GM19025 (cell line): Measurements from ENCODE around the gene EXOSC1.
A peak's percentile ranks its signal among the peaks of the same experiment; 100 is the strongest.
"Not testable (repeated sequence)": the region's sequence is repeated elsewhere in the genome, so short reads cannot be mapped to it uniquely, and the experiment has no call there.

Experiments
- ATAC-seq: cut with Tn5 transposase; IDR thresholded peaks from one replicate; pipeline ENCODE4 v1.9.1; 2021; ENCODE audit warnings: mild to moderate bottlenecking, low read depth, moderate library complexity; ENCODE audit not compliant: unreplicated experiment

EXOSC1 gene

DNA sequence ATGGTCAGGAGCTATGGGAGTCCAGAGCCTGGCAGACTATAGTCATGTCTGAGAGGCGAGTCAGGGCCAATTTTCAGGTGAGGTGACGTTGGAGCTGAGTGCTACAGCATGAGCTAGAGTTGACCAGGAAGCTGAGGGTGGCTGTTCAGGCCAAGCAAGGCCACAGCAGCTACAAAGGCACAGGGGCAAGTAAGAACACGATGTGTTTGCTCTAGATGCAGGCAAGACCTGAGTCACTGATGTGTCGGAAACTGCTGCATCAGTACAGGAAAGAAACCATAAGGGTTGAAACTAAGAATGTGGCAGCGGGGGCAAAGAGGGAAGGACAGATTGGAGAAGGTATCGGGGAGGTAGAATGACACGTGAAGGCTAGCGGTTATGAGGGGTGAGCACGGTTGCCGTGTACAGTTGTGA lies 32.9 kb downstream of the EXOSC1 start:
- ATAC-seq = no peak

DNA sequence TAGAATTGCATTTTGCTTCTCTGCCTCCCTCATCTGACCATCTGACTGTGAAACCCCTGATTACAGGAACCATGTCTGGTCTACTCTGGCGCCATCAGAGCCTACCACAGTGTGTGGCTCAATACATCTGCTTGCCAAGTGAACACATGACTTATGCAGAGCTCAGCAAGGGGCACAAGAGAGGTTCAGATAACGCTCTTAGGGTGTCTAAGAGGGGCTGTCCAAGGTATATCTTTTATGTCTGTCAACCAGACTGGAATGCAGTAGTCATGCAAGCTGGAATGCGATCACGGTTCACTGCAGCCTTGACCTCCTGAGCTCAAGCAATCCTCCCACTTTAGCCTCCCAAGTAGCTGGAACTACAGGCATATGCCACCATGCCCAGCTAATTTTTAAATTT lies 34.4 kb downstream of the EXOSC1 start:
- no peak for ATAC-seq

DNA sequence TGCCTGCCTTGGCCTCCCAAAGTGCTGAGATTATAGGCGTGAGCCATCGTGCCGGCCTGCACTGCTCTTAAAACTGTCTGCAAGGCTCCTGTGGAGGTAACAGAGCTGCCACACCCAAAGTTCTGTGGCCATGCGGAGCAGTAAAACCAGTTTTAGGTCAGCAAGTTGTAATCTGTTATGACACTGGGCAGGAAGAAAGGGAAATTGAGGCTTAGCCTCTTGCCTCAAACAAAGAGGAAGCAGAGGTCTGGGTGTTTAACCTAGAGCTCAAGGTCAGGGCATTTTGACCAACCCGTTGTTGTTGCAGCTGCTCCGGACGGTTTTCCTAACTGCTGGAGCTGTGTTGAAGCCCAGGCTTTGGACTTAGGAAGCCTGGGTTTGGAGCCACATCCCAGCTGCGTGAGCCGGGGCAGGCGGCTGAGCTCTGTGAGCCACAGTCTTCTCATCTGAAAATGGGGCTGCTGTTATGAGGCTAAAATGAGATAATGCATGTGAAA lies 37.3 kb downstream of the EXOSC1 start:
- no peak for ATAC-seq

DNA sequence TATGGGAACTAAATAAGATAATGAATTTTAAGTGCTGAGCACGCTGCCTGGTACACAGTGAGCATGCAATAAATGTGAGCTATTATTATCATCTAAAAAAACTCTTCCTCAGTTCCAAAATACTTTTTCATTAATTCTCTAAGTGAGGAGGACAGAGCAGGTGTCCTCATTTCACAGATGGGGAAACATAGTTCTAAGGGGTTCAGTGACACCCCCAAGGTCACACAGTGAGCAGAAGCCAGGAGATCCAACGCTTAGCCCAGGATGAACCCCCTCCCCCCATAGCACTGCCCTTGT lies 37.9 kb downstream of the EXOSC1 start:
- no peak for ATAC-seq

DNA sequence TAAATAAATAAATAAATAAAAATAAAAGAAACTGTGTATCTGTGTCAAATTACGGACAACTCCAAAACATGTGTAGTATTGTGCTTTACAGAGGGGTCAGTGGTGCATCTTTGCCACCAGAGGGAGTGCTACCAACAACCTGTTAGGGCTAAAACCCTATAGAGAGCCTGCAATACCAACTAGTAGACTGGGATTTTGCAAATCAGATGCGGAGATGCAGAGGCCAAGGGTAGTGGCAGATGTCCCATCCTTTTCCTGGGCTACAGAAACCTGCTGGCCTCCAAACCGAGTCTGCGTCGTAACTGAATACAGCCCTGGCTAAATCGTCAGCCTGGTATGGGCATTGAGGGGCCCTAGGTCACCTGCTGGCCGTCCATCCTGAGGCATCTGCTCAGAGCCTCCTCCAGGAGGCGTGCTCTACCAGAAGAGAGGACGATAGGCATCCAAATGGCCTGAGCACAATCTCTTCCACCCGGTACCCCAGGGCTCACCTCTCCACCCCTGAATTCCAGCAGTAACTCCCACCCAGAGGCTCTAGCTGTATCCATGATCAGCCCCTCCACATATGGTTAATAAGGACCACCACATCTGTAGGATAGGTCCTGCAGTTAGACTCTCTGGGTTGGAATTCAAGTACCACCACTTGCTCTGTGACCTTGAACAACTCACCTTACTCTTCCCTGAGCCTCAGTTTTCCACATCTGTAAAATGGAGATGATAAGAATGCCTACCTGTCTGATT lies 38.4 kb downstream of the EXOSC1 start:
- peak; percentile 90 for ATAC-seq

DNA sequence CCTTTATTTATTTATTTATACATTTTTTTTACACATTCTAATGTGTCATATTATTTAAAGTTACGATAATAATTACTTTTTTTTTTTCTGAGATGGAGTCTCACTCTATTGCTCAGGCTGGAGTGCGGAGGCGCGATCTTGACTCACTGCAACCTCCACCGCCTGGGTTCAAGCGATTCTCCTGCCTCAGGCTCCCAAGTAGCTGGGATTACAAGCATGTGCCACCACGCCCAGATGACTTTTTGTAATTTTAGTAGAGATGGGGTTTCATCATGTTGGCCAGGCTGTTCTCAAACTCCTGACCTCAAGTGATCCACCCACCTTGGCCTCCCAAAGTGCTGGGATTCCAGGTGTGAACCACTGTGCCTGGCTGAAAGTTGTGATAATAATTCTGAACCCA lies 39.3 kb downstream of the EXOSC1 start:
- not testable (repeated sequence) for ATAC-seq

DNA sequence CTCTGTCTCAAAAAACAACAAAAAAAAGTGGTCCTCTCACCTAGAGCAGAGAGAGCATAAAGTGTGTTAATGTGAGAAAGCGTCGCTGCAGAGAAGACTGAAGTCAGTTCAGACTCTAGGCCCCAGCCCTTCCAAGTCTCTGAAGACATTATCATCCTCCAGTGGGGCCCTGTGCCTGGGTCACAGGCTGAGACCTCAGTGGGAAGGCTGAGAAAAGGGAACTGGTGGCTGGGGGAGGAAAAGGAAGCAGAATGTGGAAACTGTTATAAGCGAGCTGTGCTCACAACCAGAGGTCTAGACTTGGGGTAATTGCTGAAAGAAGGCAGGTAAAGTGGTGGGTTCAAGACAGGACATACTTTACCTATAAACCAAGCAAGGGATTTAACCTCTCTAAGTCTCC lies 39.7 kb downstream of the EXOSC1 start:
- ATAC-seq = no peak

DNA sequence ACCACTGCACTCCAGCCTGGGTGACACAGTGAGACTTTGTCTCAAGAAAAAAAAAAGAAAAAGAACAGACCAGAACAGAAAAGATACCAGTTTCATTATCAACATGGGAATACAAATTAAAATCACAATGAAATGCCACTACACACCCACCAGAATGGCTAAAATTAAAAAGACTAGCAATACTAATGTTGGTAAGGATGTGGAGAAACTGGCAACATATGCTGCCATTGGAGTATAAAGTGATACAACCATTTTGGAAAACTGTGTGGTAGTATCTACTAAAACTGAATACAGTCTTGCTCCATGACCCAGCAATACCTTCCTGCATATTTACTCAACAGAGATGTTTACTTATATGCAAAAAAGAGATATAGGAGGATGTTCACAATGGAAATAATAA lies 41.8 kb downstream of the EXOSC1 start:
- no peak for ATAC-seq

DNA sequence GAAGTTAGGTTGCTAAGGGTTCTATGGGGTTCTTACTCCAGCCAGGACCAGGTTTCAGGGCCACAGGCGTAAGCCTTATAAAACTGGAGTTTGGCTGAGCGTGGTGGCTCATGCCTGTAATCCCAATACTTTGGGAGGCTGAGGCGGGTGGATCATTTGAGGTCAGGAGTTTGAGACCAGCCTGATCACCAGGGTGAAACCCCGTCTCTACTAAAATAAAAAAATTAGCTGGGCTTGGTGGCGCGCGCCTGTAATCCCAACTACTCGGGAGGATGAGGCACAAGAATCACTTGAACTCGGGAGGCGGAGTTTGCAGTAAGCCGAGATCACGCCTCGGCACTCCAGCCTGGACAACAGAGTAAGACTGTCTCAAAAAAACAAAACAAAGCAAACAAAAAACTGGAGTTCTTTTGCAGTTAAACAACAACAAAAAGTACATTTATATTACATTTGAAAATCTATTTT lies 44.3 kb downstream of the EXOSC1 start:
- no peak for ATAC-seq

DNA sequence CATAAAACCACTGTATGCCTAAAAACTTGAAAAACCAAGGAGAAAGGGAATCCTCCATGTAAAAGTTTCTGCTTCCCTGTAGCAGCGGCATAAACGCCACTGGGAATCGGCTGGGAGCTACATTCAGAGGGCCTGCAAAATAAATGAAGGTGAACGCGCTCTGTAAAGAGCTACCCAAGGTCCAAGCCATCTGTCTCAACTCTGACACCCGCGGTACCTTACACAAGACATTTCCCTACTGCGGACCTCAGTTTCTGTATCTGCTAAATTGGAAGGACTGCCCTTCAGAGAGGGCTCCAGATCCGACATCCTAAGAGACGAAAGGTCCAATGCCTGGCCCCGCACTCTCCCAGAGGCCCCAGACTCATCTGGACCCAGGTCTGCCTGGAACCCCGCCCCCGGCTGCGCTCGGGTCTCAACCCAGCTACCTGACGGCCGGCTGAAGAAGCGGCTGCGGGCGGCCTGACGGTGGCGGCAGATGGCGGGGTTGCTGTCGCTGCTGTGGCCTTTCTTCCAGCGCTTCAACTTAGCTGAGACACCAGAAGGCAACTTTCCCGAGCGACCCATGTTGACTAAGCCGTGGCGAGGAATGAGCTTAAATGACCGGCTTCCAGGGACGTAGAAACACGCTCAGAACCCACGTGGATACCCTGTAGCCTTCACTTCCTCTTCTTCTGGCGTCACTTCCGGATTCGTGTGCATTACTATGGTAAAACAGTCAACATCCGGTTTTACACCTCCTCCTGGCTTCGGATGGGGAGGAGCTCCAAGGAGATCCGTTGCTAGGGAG lies 44.9 kb downstream of the EXOSC1 start, which contains the start of gene RRP12:
RRP12 (minus strand) TSS at position 676 of the 790 bp plus-strand sequence; CDS start at position 567, 109 bp downstream.
- peak; percentile 98 for ATAC-seq

DNA sequence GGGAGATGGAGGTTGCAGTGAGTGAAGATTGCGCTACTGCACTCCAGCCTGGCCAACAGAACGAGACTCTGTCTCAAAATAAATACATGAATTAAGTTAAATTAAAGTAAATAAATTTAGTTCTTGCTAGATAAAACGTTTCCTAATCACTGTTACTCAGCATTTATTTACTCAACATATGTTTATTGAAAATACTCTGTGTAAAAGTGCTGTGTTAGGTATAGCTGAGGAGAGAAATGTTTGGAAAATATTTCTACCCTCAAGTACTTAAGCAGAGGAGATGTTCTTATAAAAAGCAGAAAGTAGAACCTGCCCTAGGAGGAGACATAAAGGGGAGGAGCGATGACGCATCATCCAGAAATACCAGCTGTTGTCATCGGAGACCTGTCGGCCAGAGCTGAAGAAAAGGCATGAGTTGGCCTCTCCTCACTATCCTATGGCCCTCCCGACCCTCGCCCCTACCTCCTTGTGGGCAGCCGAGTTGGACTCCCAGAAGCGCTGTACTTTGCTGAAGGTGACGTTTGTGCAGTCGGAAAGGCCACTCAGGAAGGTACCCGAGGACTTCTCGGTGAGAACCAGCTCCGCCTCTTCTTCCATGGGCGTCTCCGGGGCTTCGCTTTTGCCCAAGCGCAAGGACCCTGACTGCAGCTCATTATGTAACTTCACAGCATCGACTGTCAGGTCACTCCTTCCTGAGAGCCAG lies 45.8 kb downstream of the EXOSC1 start:
- ATAC-seq = no peak

DNA sequence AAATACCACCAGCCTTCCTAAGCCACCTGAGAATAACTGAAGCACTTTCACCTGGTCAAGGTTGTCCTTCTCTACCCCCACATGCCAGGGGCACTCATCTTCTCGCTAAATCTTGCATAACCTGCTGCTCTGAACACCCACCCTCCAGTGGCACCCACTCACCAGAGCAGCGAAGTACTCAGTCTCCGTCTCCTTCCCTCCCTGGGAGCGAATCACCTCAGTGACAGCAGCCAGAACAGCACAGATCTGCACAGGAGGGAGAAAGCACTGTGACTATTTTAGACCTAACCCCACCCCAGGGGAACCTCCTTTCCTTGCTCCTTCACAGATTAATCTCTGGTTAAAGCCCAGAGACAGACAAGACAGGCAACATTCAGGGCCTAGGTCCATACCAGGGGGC lies 49.8 kb downstream of the EXOSC1 start:
- no peak for ATAC-seq

DNA sequence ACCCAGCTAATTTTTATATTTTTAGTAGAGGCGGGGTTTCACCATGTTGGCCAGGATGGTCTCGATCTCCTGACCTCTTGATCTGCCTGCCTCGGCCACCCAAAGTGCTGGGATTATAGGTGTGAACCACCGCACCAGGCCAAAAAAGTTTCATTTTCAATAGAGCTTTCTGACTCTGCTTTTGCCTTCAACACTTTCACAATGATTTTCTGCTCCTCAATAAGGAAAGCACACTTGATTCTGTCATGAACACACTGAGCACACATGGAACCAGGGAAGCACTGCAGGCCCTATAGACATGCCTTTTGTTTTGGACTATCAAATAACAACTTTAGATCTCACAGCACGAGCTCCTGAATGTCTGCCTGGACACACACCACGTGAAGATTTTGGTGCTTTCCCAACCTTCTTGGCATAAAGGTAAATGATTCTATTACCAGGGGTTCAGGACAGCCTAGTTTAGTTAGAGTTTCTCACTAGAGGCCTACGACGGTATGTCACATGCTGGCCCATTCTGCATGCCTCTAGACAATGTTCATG lies 52.7 kb downstream of the EXOSC1 start:
- ATAC-seq = no peak

DNA sequence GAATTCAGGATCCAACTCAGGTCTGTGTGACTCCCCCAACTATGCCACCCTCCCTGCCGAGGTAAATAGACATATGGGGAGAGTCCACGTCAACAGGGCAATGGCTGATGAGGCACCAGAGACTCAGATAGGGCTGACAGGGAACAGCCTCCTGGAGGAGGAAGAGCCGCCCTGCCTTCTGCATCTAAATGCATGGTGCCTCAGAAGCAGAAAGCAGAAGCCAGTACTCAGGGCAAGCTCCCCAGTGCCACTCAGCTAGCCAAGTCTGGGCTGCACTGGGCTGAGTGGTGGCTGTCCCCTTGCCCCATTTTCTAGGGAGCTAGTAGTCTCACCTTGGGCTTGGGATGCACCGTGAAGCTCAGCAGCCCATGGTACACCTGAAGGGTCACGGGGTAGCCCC lies 55.7 kb downstream of the EXOSC1 start:
- ATAC-seq = no peak

DNA sequence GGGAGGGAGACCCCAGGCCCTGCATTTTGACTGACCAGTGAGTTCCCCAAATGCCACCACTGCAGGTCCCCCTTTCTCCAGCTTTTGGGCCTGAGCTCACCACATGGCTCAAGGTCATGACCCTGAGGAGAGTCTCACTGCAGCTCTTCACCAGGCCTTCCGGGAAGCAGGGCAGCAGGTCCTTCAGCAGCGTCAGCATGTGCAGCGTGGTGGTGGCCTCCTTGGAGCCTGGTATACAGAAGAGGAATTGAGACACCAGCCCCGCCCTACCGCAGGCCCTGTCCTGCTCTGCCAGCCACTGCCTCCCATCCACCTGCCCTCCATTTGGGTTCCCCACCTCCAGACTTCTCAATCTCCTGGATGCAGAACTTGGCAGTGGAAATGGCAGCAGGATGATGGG lies 57.7 kb downstream of the EXOSC1 start:
- no peak for ATAC-seq
